PC-3 (cell line): ENCODE measurements around the gene HOPX. TPM values are rescaled to one million over a fixed set of nuclear protein-coding genes. Genes with fewer than 3 reads are reported as not detected.

Source experiments
- ATAC-seq: fragments of 200-7000 bp; cut with Tn5 transposase; 2 replicates; pipeline ENCODE4 v1.9.1; 2020; ENCODE audit warnings: mild to moderate bottlenecking, moderate library complexity
- BruUV-seq: library from RNA; stranded (reverse); fragments of 400-500 nt; replicated peaks from 2 replicates; lab custom pipeline; 2021; lab: Mats Ljungman, UMichigan
- CTCF ChIA-PET: fragments of 300-600 bp; sonication (Branson Sonifier 250); formaldehyde crosslinking; loops from one replicate; lab custom pipeline; 2022; ENCODE audit warnings: antibody characterized with exemption; lab: Charles Lee
- POLR2A ChIA-PET: fragments of 300-600 bp; sonication (Branson Sonifier 250); formaldehyde crosslinking; loops from one replicate; lab custom pipeline; 2022; ENCODE audit warnings: antibody characterized with exemption; ENCODE audit not compliant: unreplicated experiment; lab: Charles Lee
- DNase-seq: peaks from one replicate; pipeline ENCODE4 v3.0.0-alpha.2; 2015
- H2AFZ ChIP-seq: fragments of 300-600 bp; sonication (generic); 2 replicates; pipeline ENCODE4 v1.6.0; 2016; ENCODE audit warnings: antibody characterized with exemption, low read length
- H3F3A ChIP-seq: fragments of 300-600 bp; sonication (generic); one replicate; pipeline ENCODE4 v1.6.0; 2017; ENCODE audit warnings: antibody characterized with exemption, low read length, control low read depth, mild to moderate bottlenecking; ENCODE audit not compliant: unreplicated experiment
- H3K27ac ChIP-seq: fragments of 300-600 bp; sonication (generic); 2 replicates; pipeline ENCODE4 v1.5.1; 2016; ENCODE audit warnings: mild to moderate bottlenecking, low read length
- H3K27me3 ChIP-seq: fragments of 300-600 bp; sonication (generic); 2 replicates; pipeline ENCODE4 v1.6.1; 2016; ENCODE audit warnings: low read length, mixed read lengths
- H3K36me3 ChIP-seq: fragments of 300-600 bp; sonication (generic); 2 replicates; pipeline ENCODE4 v1.6.1; 2016; ENCODE audit warnings: low read depth, mixed run types, low read length, mixed read lengths
- H3K4me1 ChIP-seq: fragments of 300-600 bp; sonication (generic); 2 replicates; pipeline ENCODE4 v1.5.1; 2016; ENCODE audit warnings: low read length; ENCODE audit not compliant: insufficient read depth
- H3K4me2 ChIP-seq: fragments of 300-600 bp; sonication (generic); 2 replicates; pipeline ENCODE4 v1.6.0; 2016; ENCODE audit warnings: low read length
- H3K4me3 ChIP-seq: fragments of 300-600 bp; sonication (generic); 2 replicates; pipeline ENCODE4 v1.5.1; 2016; ENCODE audit warnings: mild to moderate bottlenecking, low read length, mixed read lengths
- H3K79me2 ChIP-seq: fragments of 300-600 bp; sonication (generic); 2 replicates; pipeline ENCODE4 v1.6.1; 2017; ENCODE audit warnings: low read length, mixed read lengths
- H3K9ac ChIP-seq: fragments of 300-600 bp; sonication (generic); 2 replicates; pipeline ENCODE4 v1.6.0; 2016; ENCODE audit warnings: mild to moderate bottlenecking, low read length
- H3K9me2 ChIP-seq: fragments of 300-600 bp; sonication (generic); replicated peaks from 2 replicates; pipeline ENCODE4 v1.6.1; 2016; ENCODE audit warnings: mixed run types, low read length, mixed read lengths
- H3K9me3 ChIP-seq: fragments of 300-600 bp; sonication (generic); 2 replicates; pipeline ENCODE4 v1.6.1; 2016; ENCODE audit warnings: low read length, mixed read lengths
- H4K20me1 ChIP-seq: fragments of 300-600 bp; sonication (generic); 2 replicates; pipeline ENCODE4 v1.6.1; 2016; ENCODE audit warnings: low read length, mixed read lengths
- EZH2 ChIP-seq: fragments of 300-600 bp; sonication (generic); IDR thresholded peaks from one replicate; pipeline ENCODE4 v1.6.1; 2017; ENCODE audit warnings: antibody characterized with exemption, mild to moderate bottlenecking, low read length; ENCODE audit not compliant: unreplicated experiment
- EZH2phosphoT487 ChIP-seq: fragments of 300-600 bp; sonication (generic); IDR thresholded peaks from 2 replicates; pipeline ENCODE4 v1.6.1; 2018; ENCODE audit warnings: mild to moderate bottlenecking, antibody characterized with exemption, low read length, borderline replicate concordance
- intact Hi-C: fragments of 100-400 bp; cut with micrococcal nuclease; formaldehyde crosslinking; loops from 2 replicates; pipeline ENCODE4 v1.9.0; 2023
- total RNA-seq: library from RNA; depleted of rRNA; stranded (reverse); fragments of >200 nt; gene quantifications from 2 replicates; pipeline ENCODE4 v1.2.3, GENCODE V29; 2014
- TF ChIP-seq, protein P1 (sequence below): fragments of 300-600 bp; sonication (generic); conservative IDR thresholded peaks from 2 replicates; pipeline ENCODE4 v1.5.1; 2017; ENCODE audit warnings: antibody characterized with exemption, low read depth, mild to moderate bottlenecking, low read length

Gene HOPX
- total RNA-seq, 1 experiment from 2014 or later: 0.87 TPM

GRCh38 chr4:56705966-56706365 lies 24.9 kb upstream of the HOPX start:
- Histone ChIP-seq H3K4me1 (no peaks in the 10 kb centered on the region), H3K9me2 (no peaks in the 10 kb centered on the region), H3K36me3 (no peaks in the 10 kb centered on the region), H2AFZ (no peak overlapping the region), H4K20me1 (no peaks in the 10 kb centered on the region), H3K9ac (no peak overlapping the region), H3K27ac (no peak overlapping the region), H3K4me3 (no peak overlapping the region), H3K4me2 (no peak overlapping the region), H3F3A (no peaks in the 10 kb centered on the region), H3K79me2 (no peaks in the 10 kb centered on the region), H3K27me3 (no peaks in the 10 kb centered on the region), H3K9me3 (no peaks in the 10 kb centered on the region)
- DNase-seq (no peak), ATAC-seq (no peak)
- BruUV-seq: no TSS peak
- ChIA-PET POLR2A (no interaction called here), CTCF (no interaction called here)
- intact Hi-C loops: no loop called here
- TF ChIP-seq, protein P1, sequence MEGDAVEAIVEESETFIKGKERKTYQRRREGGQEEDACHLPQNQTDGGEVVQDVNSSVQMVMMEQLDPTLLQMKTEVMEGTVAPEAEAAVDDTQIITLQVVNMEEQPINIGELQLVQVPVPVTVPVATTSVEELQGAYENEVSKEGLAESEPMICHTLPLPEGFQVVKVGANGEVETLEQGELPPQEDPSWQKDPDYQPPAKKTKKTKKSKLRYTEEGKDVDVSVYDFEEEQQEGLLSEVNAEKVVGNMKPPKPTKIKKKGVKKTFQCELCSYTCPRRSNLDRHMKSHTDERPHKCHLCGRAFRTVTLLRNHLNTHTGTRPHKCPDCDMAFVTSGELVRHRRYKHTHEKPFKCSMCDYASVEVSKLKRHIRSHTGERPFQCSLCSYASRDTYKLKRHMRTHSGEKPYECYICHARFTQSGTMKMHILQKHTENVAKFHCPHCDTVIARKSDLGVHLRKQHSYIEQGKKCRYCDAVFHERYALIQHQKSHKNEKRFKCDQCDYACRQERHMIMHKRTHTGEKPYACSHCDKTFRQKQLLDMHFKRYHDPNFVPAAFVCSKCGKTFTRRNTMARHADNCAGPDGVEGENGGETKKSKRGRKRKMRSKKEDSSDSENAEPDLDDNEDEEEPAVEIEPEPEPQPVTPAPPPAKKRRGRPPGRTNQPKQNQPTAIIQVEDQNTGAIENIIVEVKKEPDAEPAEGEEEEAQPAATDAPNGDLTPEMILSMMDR: no peak
- no peak for TF ChIP-seq EZH2phosphoT487
- TF ChIP-seq EZH2: no peak

- Histone ChIP-seq H3K4me3 (no peak overlapping the region), H3K79me2 (no peaks in the 10 kb centered on the region), H3K4me2 (no peak overlapping the region), H3F3A (no peaks in the 10 kb centered on the region), H3K9ac (no peak overlapping the region), H3K9me2 (no peaks in the 10 kb centered on the region), H2AFZ (no peak overlapping the region), H3K27me3 (no peaks in the 10 kb centered on the region), H3K9me3 (no peaks in the 10 kb centered on the region), H3K27ac (no peak overlapping the region), H4K20me1 (no peaks in the 10 kb centered on the region), H3K36me3 (no peaks in the 10 kb centered on the region), H3K4me1 (no peaks in the 10 kb centered on the region)
- ChIA-PET POLR2A (interaction anchor here (0.6 kb wide), 1 partner anchor 237 kb away, joined by 3 read pairs; no protein-coding TSS in a partner anchor), CTCF (no interaction called here)
- ATAC-seq (no peak), DNase-seq (no peak)
- BruUV-seq: no TSS peak
- intact Hi-C loops: no loop called here
- TF ChIP-seq, protein P1: no peak
- TF ChIP-seq EZH2 (no peak), EZH2phosphoT487 (no peak)
Measured at GRCh38 chr4:56705334-56705733, 24.2 kb upstream of the HOPX start.

- Histone ChIP-seq H3K4me1 (no peaks in the 10 kb centered on the region), H3K4me2 (no peak overlapping the region), H3F3A (no peaks in the 10 kb centered on the region), H3K9ac (no peak overlapping the region), H3K36me3 (no peaks in the 10 kb centered on the region), H3K79me2 (no peaks in the 10 kb centered on the region), H3K9me2 (no peaks in the 10 kb centered on the region), H3K4me3 (no peak overlapping the region), H2AFZ (no peak overlapping the region), H3K27ac (no peak overlapping the region), H3K27me3 (no peaks in the 10 kb centered on the region), H4K20me1 (no peaks in the 10 kb centered on the region), H3K9me3 (no peaks in the 10 kb centered on the region)
- POLR2A ChIA-PET: no interaction called here
- TF ChIP-seq EZH2: no peak
- TF ChIP-seq, protein P1: no peak
- no peak for TF ChIP-seq EZH2phosphoT487
- intact Hi-C loops: no loop called here
- no TSS peak for BruUV-seq
- no peak for DNase-seq
- ATAC-seq: no peak
- CTCF ChIA-PET: no interaction called here
Measured at GRCh38 chr4:56704089-56704871, 23.2 kb upstream of the HOPX start.
